SK-N-MC (cell line): ENCODE data around the gene TMEM203.

Experiments used
- EZH2 ChIP-seq: fragments of 200-600 bp; sonication (generic); IDR thresholded peaks from one replicate; pipeline ENCODE4 v1.6.1; 2017; ENCODE audit warnings: antibody characterized with exemption
- POLR2AphosphoS5 ChIP-seq: IDR thresholded peaks from 2 replicates; pipeline ENCODE4 v1.6.1; 2012; ENCODE audit warnings: mild to moderate bottlenecking, low read depth, low read length, borderline replicate concordance

DNA sequence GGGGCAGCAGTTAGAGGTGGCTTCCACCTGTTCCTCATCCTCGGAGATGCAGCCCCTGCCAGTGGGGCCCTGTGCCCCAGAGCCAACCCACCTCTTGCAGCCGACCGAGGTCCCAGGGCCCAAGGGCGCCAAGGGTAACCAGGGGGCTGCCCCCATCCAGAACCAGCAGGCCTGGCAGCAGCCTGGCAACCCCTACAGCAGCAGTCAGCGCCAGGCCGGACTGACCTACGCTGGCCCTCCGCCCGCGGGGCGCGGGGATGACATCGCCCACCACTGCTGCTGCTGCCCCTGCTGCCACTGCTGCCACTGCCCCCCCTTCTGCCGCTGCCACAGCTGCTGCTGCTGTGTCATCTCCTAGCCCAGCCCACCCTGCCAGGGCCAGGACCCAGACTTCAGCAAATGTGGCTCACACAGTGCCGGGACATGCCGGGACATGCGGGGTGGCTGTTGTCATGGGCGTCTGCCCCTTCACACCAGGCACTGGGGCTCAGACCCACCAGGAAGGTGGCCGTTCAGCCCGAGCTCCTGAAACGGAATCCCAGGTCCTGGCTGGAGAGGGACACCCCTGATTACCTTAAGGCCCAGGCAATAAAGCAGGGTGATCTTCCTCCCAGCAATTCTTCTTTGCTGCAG lies 20.4 kb upstream of the TMEM203 start:
- no peak for TF ChIP-seq POLR2AphosphoS5
- no peak for TF ChIP-seq EZH2
